Astrocyte (in vitro differentiated cells and primary cell): Measurements from ENCODE around the gene HYKK.

Experiments used
- EZH2 ChIP-seq: IDR thresholded peaks from 2 replicates; pipeline ENCODE4 v1.6.1; 2012; ENCODE audit warnings: mild to moderate bottlenecking, low read length, inconsistent platforms; ENCODE audit not compliant: insufficient read depth
- TF ChIP-seq, protein P1 (sequence below): IDR thresholded peaks from 2 replicates; pipeline ENCODE4 v1.5.1; 2011; ENCODE audit warnings: low read depth, mild to moderate bottlenecking, inconsistent platforms, low read length, moderate library complexity; ENCODE audit not compliant: insufficient read depth

DNA sequence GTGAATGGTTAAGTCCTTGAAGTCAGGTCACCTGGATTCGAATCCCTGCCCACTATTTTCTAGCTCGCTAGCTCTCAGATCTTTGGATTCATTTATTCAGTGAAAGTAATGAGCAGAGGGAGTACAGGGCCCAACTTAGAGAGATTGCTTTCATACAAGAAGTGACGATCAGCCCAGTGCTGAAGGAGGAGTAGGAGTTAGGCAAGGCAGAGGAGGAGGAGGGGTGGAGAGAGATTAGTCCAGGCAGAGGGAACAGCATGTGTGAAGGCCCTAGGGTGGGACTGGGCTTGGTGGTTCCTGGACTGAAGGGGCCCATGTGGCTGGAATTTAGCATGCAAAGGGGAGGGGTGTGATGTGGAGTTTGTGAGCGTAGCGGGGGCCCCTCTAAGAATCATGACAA lies 54.1 kb downstream of the HYKK start:
- TF ChIP-seq, protein P1, sequence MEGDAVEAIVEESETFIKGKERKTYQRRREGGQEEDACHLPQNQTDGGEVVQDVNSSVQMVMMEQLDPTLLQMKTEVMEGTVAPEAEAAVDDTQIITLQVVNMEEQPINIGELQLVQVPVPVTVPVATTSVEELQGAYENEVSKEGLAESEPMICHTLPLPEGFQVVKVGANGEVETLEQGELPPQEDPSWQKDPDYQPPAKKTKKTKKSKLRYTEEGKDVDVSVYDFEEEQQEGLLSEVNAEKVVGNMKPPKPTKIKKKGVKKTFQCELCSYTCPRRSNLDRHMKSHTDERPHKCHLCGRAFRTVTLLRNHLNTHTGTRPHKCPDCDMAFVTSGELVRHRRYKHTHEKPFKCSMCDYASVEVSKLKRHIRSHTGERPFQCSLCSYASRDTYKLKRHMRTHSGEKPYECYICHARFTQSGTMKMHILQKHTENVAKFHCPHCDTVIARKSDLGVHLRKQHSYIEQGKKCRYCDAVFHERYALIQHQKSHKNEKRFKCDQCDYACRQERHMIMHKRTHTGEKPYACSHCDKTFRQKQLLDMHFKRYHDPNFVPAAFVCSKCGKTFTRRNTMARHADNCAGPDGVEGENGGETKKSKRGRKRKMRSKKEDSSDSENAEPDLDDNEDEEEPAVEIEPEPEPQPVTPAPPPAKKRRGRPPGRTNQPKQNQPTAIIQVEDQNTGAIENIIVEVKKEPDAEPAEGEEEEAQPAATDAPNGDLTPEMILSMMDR = no peak
- no peak for TF ChIP-seq EZH2
